Keratinocyte (primary cell): ENCODE data around the gene EIF3L.

Experiments
- CTCF ChIP-seq, 3 experiments: IDR thresholded peaks in 1 of 3; conservative IDR thresholded peaks in 1 of 3; optimal IDR thresholded peaks in 1 of 3; 2 replicates in 2 of 3; 3 replicates in 1 of 3; pipeline versions ENCODE3 to v1.5.1; 2011; ENCODE audit warnings: low read length in 3 of 3, mild to moderate bottlenecking in 3 of 3, moderate library complexity in 2 of 3, control low read depth in 1 of 3, inconsistent platforms in 1 of 3; ENCODE audit not compliant: insufficient read depth in 2 of 3; ENCODE audit errors: extremely low read depth in 1 of 3
- EZH2 ChIP-seq: IDR thresholded peaks from one replicate; pipeline ENCODE4 v1.6.1; 2012; ENCODE audit warnings: inconsistent platforms, mild to moderate bottlenecking, low read length, moderate library complexity

DNA sequence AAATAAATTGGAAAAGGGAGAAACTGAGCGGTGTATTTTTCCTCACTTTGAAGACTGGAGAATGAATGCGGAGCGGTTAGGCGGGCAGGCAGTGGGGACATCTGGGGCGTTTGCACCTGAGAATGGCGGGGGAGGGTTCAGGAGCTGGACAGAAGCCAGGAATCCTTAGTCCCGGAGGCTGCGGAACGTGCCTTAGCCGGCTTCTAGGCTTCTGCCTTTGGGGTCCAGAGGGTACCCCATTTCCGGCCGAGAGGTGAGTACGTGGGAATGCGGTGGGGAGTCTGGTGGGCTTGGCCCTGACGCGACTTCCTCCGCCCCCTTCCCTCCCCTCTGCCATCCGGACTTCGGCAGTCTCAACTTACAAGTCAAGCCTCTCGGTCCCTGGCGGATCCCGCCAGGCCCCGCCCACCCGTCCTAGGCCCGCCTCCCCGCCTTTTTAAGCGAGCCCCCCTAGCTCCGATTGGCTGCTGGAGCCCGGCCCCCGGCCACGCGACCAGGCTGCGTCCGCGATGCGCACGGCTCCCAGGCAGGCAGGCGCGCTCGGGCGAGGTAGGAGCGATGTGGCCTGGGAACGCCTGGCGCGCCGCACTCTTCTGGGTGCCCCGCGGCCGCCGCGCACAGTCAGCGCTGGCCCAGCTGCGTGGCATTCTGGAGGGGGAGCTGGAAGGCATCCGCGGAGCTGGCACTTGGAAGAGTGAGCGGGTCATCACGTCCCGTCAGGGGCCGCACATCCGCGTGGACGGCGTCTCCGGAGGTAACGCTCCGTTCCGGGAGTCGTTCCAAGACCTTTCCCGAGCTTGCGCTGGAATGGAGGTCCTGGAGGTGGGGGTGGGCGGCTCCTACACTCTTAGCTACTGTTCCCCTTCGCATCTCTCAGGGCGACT is 41.6 kb upstream of the EIF3L start, which contains the start of gene GCAT:
- TF ChIP-seq EZH2 (no peak), CTCF (optimal IDR thresholded peaks at IDR 0.05 in 1 of 3, IDR thresholded peaks at IDR 0.05 in 1 of 3, conservative IDR thresholded peaks at IDR 0.05 in 1 of 3; ENCODE audit: extremely low read depth in 1 of 3, insufficient read depth in 2 of 3, low read length in 3 of 3) (no peak)
